NCI-H1105 treated with DMSO at 0.1 percent for 48 hours (cell line): Measurements from ENCODE around the gene ERFL.
"Not testable (repeated sequence)": the region's sequence is repeated elsewhere in the genome, so short reads cannot be mapped to it uniquely, and the experiment has no call there.

Source experiments
- DNase-seq: peaks from one replicate; lab custom pipeline; 2025; lab: John Stamatoyannopoulos, UW

ERFL gene

DNA sequence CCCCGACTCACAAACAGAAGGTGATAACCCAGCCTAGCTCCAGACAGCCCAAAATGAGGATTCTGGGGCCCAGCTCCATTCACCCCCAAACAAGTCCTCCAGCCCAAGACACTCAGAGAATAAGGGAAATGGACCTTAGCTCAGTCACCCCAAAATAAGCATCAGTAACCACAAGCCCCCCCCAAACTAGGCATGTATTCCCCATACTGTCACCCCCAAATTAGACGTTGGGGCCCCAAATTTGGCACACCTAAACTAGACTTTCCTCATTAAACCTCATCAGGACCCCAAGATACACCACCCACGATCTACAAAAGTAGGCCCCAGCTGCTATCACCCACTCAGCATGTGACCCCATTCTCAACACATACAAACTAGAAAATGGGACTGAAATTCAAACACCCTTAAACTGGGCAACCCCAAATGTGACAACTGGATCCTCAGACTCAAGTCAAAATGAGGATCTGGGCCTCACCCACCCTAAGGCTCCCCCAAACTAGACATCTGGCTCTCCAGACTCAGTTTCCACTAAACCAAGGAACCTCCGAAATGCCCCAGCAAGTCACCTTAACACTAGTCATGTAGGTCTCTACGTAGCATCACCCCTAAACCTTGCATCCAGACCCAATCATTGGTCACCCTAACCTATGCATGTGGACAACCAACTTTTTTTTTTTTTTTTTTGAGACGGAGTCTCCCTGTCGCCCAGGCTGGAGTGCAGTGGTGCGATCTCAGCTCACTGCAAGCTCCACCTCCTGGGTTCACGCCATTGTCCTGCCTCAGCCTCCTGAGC is 13.4 kb upstream of the ERFL start:
- DNase-seq: no peak

DNA sequence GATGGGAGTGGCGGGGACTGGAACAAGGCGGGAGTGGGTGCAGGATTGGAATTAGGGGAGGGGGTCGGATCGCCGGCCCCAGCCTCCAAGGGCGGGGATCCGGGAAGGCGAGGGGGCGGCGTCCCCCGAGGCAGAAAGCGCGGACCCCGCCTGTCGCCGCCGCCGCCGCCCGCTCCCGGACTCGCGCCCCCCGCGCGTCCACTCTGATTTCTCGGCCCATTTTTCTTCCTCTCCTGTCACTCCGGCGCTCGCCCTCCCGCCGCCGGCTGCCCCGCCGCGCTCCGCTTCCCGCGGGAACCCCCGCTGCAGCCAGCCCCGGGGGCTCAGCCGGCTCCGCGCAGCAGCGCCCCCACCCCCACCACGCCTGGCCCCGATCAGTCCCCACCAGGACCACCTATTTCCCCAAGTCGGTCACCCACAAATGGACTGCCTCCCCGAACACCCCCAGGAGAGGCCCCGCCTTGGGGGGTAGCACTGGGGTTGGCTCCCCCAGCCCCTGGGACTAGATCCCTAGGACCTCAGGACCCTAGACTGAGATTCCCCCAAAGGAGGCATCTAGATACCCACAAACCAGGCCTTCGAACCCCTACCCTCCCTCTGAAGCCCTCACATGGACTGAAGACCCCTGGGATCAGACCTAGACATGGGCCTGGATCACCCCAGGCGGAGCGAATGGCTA is 12.6 kb upstream of the ERFL start:
- no peak for DNase-seq

DNA sequence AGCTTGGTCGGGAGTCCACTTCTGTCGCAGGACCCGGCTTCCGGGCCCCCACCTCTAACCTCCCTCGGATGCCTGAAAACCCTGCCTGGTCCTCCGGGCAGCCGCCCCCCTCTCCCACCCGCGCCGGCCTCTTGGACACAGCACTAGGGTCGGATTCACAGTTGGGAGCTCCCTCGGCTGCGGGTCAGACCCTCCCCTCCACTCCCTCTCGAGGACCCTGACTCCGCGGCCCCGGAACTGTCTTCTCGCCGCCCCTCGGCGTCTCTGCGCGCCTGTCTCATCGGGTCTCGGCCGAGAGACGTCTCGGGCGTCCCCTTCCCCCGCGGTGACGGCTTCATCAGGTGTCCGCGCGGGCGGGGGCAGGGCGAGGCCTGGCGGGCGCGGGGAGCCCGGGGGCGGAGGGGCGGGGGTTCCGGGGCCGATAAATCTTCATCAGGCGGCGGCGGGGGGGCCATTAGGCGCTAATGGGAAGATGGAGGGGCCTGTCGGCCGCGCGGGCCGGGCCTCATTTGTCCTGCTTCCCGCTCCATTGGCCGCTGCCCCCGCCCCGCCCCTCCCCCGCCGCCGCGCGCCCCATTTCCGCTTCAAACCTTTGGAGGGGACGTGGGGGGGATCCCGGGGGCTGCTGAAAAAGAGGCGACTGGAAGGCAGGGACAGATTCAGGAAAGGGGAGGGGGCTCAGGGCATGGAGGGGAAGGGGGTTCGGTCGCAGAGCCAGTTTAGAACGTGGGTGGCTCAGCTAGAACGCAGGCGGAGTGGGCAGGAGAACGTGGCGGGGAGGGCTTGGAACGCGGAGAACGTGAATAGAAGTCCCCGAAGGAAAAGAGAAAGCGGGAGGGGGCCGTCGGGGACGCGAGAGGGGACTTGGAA is 11.8 kb upstream of the ERFL start:
- peak; percentile 58 for DNase-seq

DNA sequence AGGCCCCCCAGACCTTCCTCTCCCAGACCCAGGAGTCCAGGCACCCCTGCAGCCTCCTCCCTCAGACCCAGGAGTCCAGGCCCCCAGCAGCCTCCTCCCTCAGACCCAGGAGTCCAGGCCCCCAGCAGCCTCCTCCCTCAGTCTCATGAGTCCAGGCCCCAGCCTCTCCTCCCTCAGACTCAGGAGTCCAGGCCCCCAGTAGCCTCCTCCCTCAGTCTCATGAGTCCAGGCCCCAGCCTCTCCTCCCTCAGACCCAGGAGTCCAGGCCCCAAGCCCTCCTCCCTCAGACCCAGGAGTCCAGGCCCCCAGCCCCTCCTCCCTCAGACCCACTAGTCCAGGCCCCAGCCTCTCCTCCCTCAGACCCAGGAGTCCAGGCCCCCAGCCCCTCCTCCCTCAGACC is 11.0 kb upstream of the ERFL start:
- not testable (repeated sequence) for DNase-seq

DNA sequence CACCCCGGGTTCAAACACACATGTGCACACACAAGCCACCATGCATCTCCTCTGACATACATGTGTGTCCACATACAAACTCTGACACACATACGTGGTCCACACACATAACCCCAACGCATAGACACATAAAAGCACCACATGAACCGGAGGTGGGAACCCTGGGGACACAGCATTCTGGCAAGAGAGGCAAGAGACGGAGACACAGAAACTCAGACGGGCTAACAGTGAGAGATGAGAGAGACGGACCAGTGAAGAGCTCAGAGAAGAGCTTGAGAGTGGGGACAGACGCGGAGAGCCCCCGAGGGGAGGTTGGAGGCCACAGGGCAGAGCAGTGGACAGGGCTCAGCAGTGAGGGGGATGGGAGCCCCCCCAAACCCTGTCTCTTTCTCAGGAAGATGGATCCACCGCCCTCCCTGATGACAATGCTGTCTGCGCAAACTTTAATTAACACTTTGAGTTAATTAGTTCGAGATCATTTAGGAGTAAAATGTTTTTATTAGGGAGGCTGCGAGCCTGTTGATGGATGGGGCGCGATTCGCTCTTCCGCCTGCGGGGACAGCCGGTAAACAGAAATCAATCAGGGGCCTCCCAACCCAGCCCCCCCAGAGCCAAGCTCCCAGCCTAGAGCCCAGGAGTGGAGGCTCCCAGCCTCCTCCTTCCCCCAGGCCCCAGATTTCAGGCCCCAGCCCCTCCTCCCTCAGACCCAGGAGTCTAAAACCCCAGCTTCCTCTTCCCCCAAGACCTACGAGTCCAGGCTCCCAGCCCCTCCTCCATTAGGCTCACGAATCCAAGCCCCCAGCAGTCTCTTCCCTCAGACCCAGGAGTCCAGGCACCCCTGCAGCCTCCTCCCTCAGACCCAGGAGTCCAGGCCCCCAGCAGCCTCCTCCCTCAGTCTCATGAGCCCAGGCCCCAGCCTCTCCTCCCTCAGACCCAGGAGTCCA is 9.5 kb upstream of the ERFL start:
- DNase-seq: no peak

DNA sequence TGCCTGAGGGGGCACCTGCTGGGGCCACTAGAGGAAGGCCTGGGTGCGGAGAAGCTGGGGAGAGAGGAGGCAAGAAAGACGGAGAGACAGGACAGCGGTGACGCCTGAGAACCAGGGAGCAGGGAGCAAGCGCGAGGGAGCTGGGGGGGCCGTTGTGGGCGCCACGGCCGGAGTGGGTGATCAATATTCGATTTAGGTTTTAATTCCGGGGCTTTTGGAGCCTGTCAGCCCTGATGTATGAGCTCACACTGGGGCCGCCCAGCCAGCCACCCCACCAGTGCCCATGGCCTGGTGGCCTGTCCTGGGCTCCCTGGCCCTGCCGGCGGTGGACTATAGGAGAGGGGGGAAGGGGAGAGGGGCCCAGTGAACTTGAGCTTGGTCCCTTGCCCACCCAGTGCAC is 8.7 kb upstream of the ERFL start:
- no peak for DNase-seq

DNA sequence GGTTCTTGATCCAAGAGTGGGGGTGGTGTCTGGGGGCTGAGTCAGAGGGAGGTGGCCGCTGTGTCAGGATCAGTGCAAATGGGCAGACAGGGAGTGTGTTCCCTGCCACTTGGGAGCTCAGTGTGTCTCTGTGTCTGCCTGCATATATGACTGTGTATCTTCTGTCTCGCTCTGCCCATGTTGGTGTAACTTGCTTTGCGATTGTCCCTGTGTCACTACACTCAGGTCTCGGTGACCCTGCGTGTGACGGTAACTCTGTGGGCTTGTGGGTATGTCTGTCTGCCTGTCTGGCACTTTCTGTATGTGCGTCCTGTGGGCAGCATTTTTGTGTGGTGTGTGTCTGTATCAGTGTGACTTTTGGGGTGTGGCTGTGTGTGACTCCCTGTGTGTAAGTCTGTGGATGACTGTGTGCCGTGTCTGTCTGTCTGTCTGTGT is 8.2 kb upstream of the ERFL start:
- no peak for DNase-seq

DNA sequence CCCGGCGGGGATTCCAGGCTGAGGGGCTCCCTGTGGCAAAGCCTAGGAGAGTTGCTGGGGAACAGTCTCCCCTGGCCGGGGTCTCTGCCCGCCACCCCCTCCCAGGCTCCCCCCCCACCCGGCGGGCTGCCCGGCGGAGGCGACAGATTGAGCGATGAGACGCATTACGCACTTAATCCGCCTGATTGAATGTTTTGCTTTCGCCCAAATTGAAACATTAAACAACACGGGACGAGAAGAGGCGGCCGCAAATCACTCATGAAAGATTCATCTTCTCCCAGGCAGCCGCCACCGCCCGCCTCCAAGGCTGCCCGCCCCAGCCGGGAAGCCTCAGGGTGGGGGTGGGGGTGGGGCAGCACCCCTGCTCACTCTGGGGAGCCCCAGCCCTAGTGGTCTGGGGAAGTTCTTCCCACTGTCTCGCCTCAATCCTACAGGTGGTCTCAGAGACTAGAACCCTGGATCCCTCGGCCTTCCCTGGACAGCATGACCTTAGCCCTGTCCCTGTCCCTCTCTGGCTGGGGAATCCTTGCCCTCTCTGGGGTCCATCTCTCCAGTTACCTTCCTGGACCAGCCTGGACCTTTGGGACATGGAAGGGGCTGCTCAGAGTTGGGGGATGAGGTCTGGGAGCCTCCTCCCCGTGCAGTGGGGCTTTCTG is 7.6 kb upstream of the ERFL start:
- DNase-seq: no peak

DNA sequence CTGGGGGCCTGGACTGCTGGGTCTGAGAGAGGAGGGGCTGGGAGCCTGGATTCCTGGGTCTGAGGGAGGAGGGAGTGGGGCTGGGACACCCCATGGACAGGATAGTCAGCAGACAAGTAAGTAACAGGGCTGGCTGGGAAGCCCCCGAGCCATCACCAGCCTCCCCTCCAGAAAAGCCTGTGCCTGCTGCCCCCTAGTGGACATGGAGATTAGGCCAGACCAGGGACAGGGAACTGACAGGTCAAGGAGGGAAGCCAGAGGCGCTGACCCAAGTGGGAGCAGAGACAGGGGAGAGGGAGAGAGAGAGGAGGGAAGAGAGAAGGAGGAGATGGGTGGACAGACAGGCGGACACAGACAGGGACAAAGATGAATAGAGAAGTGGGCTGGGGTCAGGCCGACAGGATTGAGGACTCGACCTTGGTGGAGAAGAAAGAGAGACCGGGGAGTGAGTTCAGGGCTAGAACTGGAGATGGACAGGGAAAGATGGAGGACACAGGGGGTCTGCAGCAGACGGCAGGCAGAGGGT is 6.7 kb upstream of the ERFL start:
- DNase-seq: peak; percentile 57

DNA sequence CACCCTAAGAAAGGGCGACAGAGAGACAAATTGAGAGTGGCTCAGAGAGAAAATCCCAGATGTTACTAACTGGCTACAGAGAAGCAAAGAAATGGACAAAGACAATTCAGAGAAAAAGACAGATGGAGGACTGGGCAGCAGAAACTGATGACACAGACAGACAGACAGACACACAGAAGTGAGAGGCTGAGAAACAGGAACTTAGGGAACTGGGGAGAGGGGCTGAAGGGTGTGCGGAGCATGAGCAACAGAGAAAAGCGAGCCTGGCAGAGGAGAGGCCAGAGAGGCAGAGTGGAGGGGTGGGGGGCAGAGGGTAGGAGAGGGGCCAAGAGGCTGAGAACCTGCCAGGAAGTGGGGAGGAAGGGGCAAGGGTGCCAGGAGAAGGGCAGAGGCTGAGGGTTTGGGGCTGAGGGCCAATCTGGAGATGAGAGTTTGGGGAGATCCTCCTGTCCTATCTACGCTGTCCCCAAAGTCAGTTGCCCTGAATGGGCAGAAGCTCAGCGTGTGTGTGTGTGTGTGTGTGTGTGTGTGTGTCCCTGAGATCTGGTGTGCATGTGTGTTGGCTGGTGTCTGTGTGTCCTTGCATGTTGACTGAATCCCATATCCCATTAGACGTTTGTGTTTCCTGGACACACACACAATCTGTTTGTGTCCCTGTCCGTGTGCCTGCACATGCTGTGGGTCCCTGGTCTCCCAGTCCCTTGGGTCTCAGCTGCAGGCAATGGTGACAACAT is 5.6 kb upstream of the ERFL start:
- DNase-seq: no peak

DNA sequence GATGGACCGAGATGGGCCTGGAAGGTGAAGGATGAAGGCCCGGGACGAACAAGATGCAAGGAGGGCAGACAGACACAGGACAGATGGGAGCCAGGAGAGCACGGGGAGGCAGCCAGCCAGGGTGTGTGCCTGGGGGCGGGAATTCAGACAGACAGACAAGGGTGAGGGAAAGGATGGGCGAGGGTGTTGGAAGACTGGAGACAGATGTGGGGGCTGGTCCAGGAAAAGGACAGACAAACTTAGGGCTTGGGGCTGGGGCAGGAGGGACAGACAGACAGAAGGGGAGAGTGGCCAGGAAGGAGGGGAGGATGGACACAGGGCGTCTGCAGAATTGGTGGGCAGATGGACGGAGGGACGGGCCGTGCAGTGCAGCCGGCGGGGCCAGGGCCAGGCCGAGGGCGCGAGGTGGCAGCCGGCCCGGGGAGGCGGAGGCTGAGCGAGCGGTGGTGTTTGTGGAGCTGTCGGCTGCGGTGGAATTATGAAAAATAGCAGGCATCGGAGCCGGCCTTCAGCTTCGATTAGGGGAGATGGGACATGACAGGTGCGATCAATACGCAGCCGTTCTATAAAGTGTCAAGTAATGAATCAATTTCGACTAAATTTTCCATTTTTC is 4.6 kb upstream of the ERFL start:
- no peak for DNase-seq

DNA sequence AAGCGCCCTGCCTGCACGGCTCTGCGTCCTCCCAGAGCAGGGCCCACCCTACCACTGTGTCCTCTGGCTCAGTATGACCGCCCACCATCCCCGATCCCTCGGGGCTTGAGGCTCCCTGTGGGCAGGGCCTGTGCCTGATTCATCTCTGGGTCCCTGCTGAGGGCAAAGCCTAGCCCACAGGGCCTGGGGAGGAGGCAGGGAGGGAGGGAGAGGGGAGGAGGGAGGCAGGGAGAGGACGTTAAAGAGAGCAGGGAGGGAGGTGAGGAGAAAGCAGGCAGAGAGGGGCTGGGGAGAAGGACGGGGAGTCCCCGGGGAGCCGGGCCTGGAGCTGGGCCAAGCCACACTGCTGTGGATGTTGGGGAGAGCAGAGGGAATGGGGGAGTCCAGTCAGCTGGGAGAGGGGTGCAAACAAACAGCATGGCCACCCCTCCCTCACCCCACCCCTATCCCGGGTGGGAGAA is 4.0 kb upstream of the ERFL start:
- no peak for DNase-seq

DNA sequence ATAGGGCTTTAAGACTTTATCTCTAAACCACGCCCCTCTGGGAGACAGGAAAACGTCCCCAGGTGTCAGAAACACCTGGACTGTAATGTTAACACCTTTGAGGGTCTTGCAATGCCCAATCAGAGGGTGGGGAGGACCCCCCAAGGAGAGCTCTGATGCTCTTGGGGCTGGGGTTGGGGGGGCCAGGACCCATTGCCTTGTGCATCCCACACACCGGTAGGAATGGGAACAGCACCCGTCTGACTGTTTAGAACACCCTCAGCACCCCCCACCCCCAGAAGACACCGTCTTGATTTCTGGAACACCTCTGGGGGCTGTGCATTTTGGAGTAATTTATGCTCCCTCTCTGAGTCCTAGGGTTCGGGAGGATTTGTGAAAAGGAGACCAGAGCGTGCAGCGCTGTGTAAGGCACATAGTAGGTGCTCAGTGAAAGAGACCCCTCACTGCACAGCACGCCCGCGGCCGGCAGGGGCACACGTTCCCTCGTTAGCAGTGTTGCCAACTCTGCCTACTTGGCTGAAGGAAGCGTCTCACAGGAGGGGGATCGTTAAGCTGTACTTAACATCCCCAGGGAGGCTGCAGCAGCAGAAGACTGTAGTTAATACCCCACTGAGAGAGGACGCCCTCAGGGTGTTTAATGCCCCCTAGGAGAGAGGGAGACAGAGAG is 2.8 kb upstream of the ERFL start:
- no peak for DNase-seq

DNA sequence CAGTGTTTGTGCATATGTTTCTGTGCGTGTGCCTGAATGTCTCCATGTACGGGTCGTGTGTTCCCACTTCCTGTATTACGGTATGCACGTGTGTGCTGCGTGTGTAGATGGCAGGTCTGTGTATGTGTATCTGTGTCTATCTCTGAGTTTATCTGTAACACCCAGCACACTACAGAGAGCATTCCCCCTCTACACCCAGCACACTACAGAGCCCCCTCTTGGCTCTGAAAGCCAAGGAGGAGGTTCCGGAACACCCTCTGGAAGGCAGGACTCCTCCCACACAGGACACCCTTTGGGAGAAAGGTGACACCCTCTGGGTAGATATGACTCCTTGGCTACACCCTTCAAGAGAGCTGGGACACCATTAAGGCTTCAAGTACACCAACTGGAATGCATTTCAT is 2.1 kb upstream of the ERFL start:
- DNase-seq: no peak

DNA sequence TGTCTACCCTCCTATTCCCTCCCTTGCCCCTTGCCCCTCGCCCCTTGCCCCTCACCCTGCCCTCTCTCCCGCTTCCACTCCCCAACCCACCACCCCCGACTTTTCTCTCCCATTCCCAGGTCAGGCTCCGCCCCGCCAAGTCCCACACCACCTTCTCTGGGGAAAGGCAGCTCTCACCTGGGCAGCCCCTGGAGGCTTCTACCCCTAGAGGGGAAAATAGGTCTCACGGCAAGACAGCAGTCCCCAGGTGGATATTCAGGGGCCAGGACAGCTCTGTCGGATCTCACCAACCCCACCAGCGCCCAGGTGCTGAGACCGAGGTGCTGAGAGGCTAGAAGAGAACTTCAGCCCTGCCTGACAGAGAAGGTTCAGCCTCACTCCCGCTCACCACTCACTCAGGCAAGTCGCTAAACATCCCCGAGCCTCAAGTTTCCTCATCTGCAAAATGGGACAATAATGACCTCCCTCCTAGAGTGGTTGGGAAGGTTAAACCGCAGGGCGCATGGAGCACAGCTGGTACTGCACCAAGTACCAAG is 1.4 kb upstream of the ERFL start:
- no peak for DNase-seq

DNA sequence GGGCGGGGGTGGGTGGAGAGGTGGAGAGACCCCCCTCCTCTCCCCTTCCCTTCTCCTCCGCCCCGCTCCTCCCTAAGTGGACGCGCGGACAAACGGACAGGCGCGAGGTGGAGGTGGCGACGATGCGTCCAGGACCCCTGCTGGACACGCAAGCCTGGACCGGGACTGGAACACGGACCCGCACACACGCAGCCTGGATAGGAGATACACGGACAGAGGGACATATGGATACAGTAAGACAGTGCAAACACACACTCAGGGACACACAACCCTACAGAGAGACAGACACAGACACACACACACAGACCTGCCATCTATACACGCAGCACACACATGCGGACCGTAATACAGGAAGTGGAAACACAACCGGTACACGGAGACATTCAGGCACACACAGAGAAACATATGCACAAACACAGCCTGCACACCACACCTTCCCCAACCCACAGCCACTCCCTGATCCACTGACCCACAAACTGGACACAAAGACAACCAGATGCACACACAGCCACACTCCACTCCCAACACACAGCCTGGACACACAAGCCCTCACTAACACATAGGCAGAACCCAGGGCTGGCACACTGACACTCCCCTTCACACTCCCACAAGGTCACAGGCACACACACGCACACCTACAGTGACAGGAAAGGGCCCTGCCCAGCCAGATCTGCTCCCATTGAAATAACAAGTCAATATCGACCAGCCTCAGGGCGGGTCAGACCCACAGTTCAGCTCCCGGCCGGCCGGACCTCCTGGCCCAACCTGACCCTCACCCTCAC is 696 bp upstream of the ERFL start:
- DNase-seq: no peak

DNA sequence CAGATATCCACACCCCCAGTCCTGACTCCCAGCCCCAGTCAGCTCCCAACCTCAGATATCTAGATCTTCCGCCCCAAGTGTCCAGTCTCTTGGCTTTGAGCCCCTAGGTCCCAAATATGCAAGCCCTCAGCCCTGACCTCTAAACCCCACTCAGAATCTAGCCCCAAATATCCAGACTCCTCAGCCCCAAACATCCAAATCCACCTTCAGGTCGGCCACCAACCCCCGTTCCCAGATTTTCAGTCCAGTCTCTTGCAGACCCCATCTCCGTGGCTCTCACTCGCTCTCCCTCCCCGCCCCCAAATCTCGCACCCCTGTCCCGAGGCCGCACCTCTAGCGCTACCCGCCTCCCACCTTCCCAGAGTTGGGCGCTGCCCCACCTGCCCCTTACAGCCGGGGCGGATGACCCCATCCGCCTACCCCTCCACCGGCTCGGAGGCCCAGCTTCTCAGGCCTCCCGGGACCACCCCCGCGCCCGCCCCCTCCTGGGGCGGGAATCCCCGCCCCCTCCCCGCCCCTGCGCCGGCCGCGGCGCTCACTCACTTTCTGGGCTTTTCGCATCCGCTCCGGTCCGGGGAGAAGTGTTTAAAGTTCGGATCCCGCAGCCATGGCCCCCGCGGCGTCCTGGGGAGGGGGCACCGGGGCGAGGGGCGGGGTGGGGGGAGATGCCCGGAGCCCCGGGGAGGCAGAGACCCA is 604 bp downstream of the ERFL start:
- no peak for DNase-seq
